ENCODE data around the gene ZNF45. TPM values are rescaled to one million over a fixed set of nuclear protein-coding genes. Genes with fewer than 3 reads are reported as not detected.

Gene ZNF45
- total and polyA plus RNA-seq, 2 of the 13 experiments (the other 11 are each of a cell fraction or from before 2014, with no cell fraction given) = 2.4 to 11.3 TPM

DNA sequence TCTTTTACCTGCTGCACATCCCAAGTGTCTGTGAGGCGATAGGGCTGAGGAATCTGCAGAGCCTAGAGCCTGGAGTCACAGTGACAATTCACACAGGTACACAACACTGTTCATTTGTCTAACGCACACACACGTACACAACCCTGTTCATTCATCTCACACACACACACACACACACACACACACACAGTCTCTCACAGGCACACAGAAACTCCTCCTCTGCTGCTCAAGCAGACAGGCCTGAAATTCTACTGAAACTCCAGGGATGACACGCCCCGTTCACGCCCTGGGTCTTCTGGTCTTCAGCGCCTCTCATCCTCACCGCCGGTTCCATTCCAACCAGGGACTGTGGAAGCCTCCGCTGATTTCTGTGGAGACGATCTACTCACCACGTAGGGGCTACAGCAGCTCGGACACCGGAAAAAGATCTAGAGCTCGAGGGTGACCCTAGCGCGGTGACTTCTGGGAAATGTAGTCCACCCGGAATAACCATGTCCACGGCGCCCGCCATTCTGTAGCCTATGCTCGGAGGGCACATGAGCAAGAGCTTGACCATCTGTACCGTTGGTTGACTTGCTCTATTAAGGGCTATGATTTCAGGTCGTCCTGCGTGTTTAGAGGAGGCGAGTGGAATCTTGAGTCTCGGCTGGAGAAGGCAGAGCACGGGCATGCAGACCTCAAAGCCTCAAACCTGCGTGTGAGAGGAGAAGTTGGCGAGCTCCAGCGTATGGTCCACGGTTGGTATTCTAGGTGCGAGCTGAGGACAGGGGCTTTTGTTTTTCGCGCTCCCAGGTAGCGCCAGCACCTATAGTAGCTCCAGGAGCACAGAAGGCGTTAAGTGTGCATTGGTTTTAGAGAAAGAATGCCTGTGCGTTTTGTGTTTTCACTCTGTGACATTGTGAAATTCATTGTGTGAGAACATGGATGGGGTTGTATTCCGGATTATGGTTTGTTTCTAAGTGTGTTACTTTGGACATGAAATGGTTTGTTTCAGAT is 33.4 kb downstream of the ZNF45 start (continued):
- peak; percentile 60; the same call in 1 of the 2 replicates for TF ChIP-seq KMT2B (CRISPR knock-in tag; IDR thresholded peaks at IDR 0.05)
- peak in 1 of 2 experiments; percentile 44; a peak in 1 of 4 replicates for TF ChIP-seq POLR2A (IDR thresholded peaks at IDR 0.05; ENCODE audit: insufficient read depth in 1 of 2, low read depth in 2 of 2, low read length in 2 of 2)
- no peak for TF ChIP-seq JUN (CRISPR knock-in tag; IDR thresholded peaks at IDR 0.05)
- no peak for TF ChIP-seq NR1H2 (CRISPR knock-in tag; IDR thresholded peaks at IDR 0.05; ENCODE audit: borderline replicate concordance, low read depth)
- peak; percentile 36; the same call in 1 of the 2 replicates for TF ChIP-seq ZGPAT (CRISPR knock-in tag; IDR thresholded peaks at IDR 0.05)
- peak; percentile 48; the same call in 1 of the 2 replicates for TF ChIP-seq PITX1 (CRISPR knock-in tag; IDR thresholded peaks at IDR 0.05)
- TF ChIP-seq ZNF296 (CRISPR knock-in tag; conservative IDR thresholded peaks at IDR 0.05) = no peak
- no peak; the same call in 1 of the 2 replicates for TF ChIP-seq ZMYM4 (CRISPR knock-in tag; IDR thresholded peaks at IDR 0.05)
- TF ChIP-seq ZNF563 (CRISPR knock-in tag; IDR thresholded peaks at IDR 0.05) = 0 out of 2 replicates have a peak, but pooled peaks have one; percentile 33
- TF ChIP-seq ARNT2 (CRISPR knock-in tag; IDR thresholded peaks at IDR 0.05; ENCODE audit: low read depth) = 0 out of 2 replicates have a peak, but pooled peaks have one; percentile 40
- no peak for TF ChIP-seq ZFP37 (CRISPR knock-in tag; IDR thresholded peaks at IDR 0.05; ENCODE audit: borderline replicate concordance)
- peak; percentile 90; the same call in 1 of the 2 replicates for TF ChIP-seq ZNF280B (CRISPR knock-in tag; IDR thresholded peaks at IDR 0.05; ENCODE audit: borderline replicate concordance)
- TF ChIP-seq ZNF781 (CRISPR knock-in tag; IDR thresholded peaks at IDR 0.05; ENCODE audit: borderline replicate concordance, not compliant biosample characterization) = no peak
- no peak for TF ChIP-seq HNRNPK (IDR thresholded peaks at IDR 0.05; ENCODE audit: low read depth, low read length, poor library complexity, severe bottlenecking)
- TF ChIP-seq YEATS4 (CRISPR knock-in tag; IDR thresholded peaks at IDR 0.05; ENCODE audit: borderline replicate concordance) = peak; percentile 73
- TF ChIP-seq RNF219 (CRISPR knock-in tag; IDR thresholded peaks at IDR 0.05) = no peak
- TF ChIP-seq HOXA9 (CRISPR knock-in tag; IDR thresholded peaks at IDR 0.05; ENCODE audit: borderline replicate concordance) = no peak
- TF ChIP-seq ZNF747 (CRISPR knock-in tag; IDR thresholded peaks at IDR 0.05; ENCODE audit: borderline replicate concordance) = 0 out of 2 replicates have a peak, but pooled peaks have one; percentile 34
- TF ChIP-seq ZNF784 (CRISPR knock-in tag; IDR thresholded peaks at IDR 0.05; ENCODE audit: borderline replicate concordance) = no peak
- no peak for TF ChIP-seq NFYC (CRISPR knock-in tag; IDR thresholded peaks at IDR 0.05)
- TF ChIP-seq ZNF30 (CRISPR knock-in tag; IDR thresholded peaks at IDR 0.05) = no peak
- TF ChIP-seq ZBTB38 (CRISPR knock-in tag; IDR thresholded peaks at IDR 0.05) = 0 out of 2 replicates have a peak, but pooled peaks have one; percentile 20
